CD14-positive monocyte (primary cell): Measurements from ENCODE around the gene TTLL10. TPM values are rescaled to one million over a fixed set of nuclear protein-coding genes. Genes with fewer than 3 reads are reported as not detected.
A peak's percentile ranks its signal among the peaks of the same experiment; 100 is the strongest.

Experiments used
- DNase-seq, 3 donors: peaks; one replicate each; pipeline ENCODE4 v3.0.0-alpha.2; 2011 to 2022
- H2AFZ ChIP-seq: 2 replicates; pipeline ENCODE4 v1.6.0; 2012; ENCODE audit warnings: mild to moderate bottlenecking, low read depth, low read length, inconsistent platforms; ENCODE audit not compliant: insufficient read depth, poor library complexity, severe bottlenecking
- H3K27ac ChIP-seq, 2 donors: 1 replicate in 1 of 2; 2 replicates in 1 of 2; pipeline ENCODE4 v1.5.1; 2012 to 2013; ENCODE audit warnings: low read length in 2 of 2, control low read depth in 1 of 2, inconsistent platforms in 1 of 2, low read depth in 1 of 2, mild to moderate bottlenecking in 1 of 2
- H3K27me3 ChIP-seq, 2 donors: one replicate each; pipeline versions ENCODE4 v1.6.0 to v1.6.1; 2011 to 2013; ENCODE audit warnings: low read length in 2 of 2; ENCODE audit not compliant: control insufficient read depth in 2 of 2, insufficient read depth in 2 of 2
- H3K36me3 ChIP-seq, 2 donors: replicated peaks in 1 of 2; 1 replicate in 1 of 2; 2 replicates in 1 of 2; pipeline versions ENCODE4 v1.5.1 to v1.6.1; 2012 to 2013; ENCODE audit warnings: low read length in 2 of 2, control low read depth in 1 of 2, inconsistent platforms in 1 of 2, mild to moderate bottlenecking in 1 of 2; ENCODE audit not compliant: insufficient read depth in 2 of 2, control insufficient read depth in 1 of 2
- H3K4me1 ChIP-seq, 2 donors: 1 replicate in 1 of 2; 2 replicates in 1 of 2; pipeline versions ENCODE4 v1.5.1 to v1.6.1; 2012 to 2013; ENCODE audit warnings: low read length in 2 of 2, control low read depth in 1 of 2, inconsistent platforms in 1 of 2, mild to moderate bottlenecking in 1 of 2, moderate library complexity in 1 of 2; ENCODE audit not compliant: insufficient read depth in 2 of 2, control insufficient read depth in 1 of 2
- H3K4me2 ChIP-seq: replicated peaks from 2 replicates; pipeline ENCODE3; 2012; ENCODE audit warnings: low read length, moderate library complexity, mild to moderate bottlenecking; ENCODE audit not compliant: poor library complexity, severe bottlenecking; ENCODE audit errors: extremely low read depth
- H3K4me3 ChIP-seq, 3 experiments: fragments of 200-600 bp in 1 of 3; sonication (generic) in 1 of 3; replicated peaks in 1 of 3; 1 replicate in 2 of 3; 2 replicates in 1 of 3; pipeline ENCODE4 v1.5.1; 2011 to 2013; ENCODE audit warnings: low read length in 3 of 3, mild to moderate bottlenecking in 3 of 3, control low read depth in 2 of 3, low read depth in 2 of 3, inconsistent platforms in 1 of 3, moderate library complexity in 1 of 3
- H3K79me2 ChIP-seq: 2 replicates; pipeline ENCODE4 v1.6.0; 2012; ENCODE audit warnings: mild to moderate bottlenecking, control low read depth, inconsistent platforms, low read length, moderate library complexity; ENCODE audit not compliant: insufficient read depth
- H3K9ac ChIP-seq: 2 replicates; pipeline ENCODE4 v1.6.0; 2017; ENCODE audit warnings: low read length, mild to moderate bottlenecking; ENCODE audit not compliant: insufficient read depth, poor library complexity, severe bottlenecking
- H3K9me3 ChIP-seq, 2 donors: replicated peaks in 1 of 2; 1 replicate in 1 of 2; 2 replicates in 1 of 2; pipeline versions ENCODE4 v1.5.1 to v1.6.1; 2012 to 2013; ENCODE audit warnings: low read length in 2 of 2, control low read depth in 1 of 2; ENCODE audit not compliant: control insufficient read depth in 1 of 2, insufficient read depth in 1 of 2
- H4K20me1 ChIP-seq: 2 replicates; pipeline ENCODE4 v1.6.0; 2012; ENCODE audit warnings: mild to moderate bottlenecking, low read length, control low read depth, moderate library complexity; ENCODE audit not compliant: insufficient read depth
- H3K27ac Mint-ChIP-seq, 7 donors: one replicate each; pipeline ENCODE4 v1.8.0; 2020; ENCODE audit warnings: mild to moderate bottlenecking in 7 of 7, mixed read lengths in 7 of 7, moderate library complexity in 6 of 7, inconsistent platforms in 2 of 7
- H3K27me3 Mint-ChIP-seq, 3 donors: one replicate each; pipeline ENCODE4 v1.8.0; 2021 to 2022; ENCODE audit warnings: low read depth in 3 of 3, mild to moderate bottlenecking in 3 of 3, mixed read lengths in 3 of 3, moderate library complexity in 3 of 3, inconsistent platforms in 1 of 3
- H3K36me3 Mint-ChIP-seq, 2 donors: one replicate each; pipeline ENCODE4 v1.8.0; 2020; ENCODE audit warnings: mixed read lengths in 2 of 2, inconsistent platforms in 1 of 2, mild to moderate bottlenecking in 1 of 2
- H3K4me1 Mint-ChIP-seq: one replicate; pipeline ENCODE4 v1.8.0; 2020; ENCODE audit warnings: mild to moderate bottlenecking, mixed read lengths
- H3K4me3 Mint-ChIP-seq, 2 donors: one replicate each; pipeline ENCODE4 v1.8.0; 2020; ENCODE audit warnings: mild to moderate bottlenecking in 2 of 2, mixed read lengths in 2 of 2, moderate library complexity in 1 of 2
- H3K9me3 Mint-ChIP-seq, 7 donors: one replicate each; pipeline ENCODE4 v1.8.0; 2020 to 2022; ENCODE audit warnings: mixed read lengths in 7 of 7, mild to moderate bottlenecking in 6 of 7, moderate library complexity in 6 of 7, inconsistent platforms in 2 of 7
- WGBS: methylation state at CpG from one replicate; pipeline ENCODE4 v1.1.5; 2013; ENCODE audit warnings: missing lambda C conversion rate; ENCODE audit not compliant: insufficient coverage; 5-methylcytosine and 5-hydroxymethylcytosine counted together
- intact Hi-C, 2 donors: fragments of 100-400 bp; cut with micrococcal nuclease; formaldehyde crosslinking; loops; one replicate each; pipeline versions ENCODE4 v1.15.0 to v1.15.1; 2023
- polyA plus RNA-seq, 3 donors: library from polyadenylated mRNA; depleted of rRNA in 1 of 3; unstranded in 2 of 3; stranded (reverse) in 1 of 3; fragments of 300-500 nt in 2 of 3; fragments of >200 nt in 1 of 3; fragmentation: Illumina TruSeq in 2 of 3; gene quantifications; 1 replicate in 2 of 3; 2 replicates in 1 of 3; pipeline ENCODE4 v1.2.3, GENCODE V29; 2012 to 2021
- TF ChIP-seq, protein P1 (sequence below): fragments of 200-600 bp; IDR thresholded peaks from one replicate; pipeline ENCODE4 v1.8.0; 2022; ENCODE audit warnings: antibody characterized with exemption, mild to moderate bottlenecking

Gene TTLL10
- polyA plus RNA-seq, 3 donors: 0.06 TPM; not detected in 2

DNA sequence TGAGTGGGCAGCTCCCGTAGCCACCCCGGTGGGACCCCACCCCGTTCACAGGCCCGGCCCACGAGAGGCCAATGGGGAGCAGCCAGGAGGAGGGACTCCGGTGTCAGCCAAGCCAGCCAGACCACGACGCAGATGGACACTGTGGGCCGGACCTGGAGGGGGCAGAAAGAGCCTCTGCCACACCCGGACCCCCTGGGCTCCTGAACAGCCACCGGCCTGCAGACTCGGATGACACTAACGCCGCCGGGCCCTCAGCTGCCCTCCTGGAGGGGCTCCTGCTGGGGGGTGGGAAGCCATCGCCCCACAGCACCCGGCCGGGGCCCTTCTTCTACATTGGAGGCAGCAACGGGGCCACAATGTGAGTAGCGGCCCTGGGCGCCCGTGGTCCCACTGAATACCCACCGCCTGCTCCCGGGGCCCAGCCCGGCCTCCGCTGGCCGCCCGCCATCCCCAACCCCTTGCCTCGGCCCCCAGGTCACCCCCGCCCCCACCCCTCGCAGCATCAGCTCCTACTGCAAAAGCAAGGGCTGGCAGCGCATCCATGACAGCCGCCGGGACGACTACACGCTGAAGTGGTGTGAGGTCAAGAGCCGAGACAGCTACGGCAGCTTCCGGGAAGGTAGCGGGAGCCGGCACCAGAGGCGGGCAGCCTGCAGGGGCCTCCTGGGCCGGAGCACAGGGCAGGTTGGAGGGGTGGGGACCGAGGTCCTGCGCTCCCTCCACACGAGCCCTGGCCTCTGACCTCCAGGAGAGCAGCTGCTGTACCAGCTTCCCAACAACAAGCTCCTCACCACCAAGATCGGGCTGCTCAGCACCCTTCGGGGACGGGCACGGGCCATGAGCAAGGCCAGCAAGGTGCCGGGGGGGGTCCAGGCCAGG, 6.5 kb downstream of the TTLL10 start:
- no peak overlapping the region for H3K4me2 ChIP-seq
- H3K36me3 ChIP-seq: no peaks in the 10 kb centered on the region
- H3K9ac ChIP-seq: no peak overlapping the region
- TF ChIP-seq, protein P1, sequence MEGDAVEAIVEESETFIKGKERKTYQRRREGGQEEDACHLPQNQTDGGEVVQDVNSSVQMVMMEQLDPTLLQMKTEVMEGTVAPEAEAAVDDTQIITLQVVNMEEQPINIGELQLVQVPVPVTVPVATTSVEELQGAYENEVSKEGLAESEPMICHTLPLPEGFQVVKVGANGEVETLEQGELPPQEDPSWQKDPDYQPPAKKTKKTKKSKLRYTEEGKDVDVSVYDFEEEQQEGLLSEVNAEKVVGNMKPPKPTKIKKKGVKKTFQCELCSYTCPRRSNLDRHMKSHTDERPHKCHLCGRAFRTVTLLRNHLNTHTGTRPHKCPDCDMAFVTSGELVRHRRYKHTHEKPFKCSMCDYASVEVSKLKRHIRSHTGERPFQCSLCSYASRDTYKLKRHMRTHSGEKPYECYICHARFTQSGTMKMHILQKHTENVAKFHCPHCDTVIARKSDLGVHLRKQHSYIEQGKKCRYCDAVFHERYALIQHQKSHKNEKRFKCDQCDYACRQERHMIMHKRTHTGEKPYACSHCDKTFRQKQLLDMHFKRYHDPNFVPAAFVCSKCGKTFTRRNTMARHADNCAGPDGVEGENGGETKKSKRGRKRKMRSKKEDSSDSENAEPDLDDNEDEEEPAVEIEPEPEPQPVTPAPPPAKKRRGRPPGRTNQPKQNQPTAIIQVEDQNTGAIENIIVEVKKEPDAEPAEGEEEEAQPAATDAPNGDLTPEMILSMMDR: no peak
- H3K79me2 ChIP-seq: no peaks in the 10 kb centered on the region
- peaks cover 0 to 13% of the 10 kb centered on the region in 2 donors for H3K27me3 ChIP-seq
- 94% methylated on average over 24 of the region's 51 CpGs for WGBS
- DNase-seq: no peak
- H3K27ac ChIP-seq: no peak overlapping the region
- intact Hi-C loops: no loop called here
- Mint-ChIP-seq H3K9me3 (peaks cover 3 to 7% (median 5%) of the 10 kb centered on the region in 7 donors), H3K4me3 (peak overlapping the region in 1 of 2 donors; percentile 9), H3K4me1 (no peaks in the 10 kb centered on the region), H3K27ac (no peak overlapping the region), H3K36me3 (no peaks in the 10 kb centered on the region), H3K27me3 (peaks cover 10 to 32% (median 11%) of the 10 kb centered on the region in 3 donors)
- peaks cover 0 to 2% of the 10 kb centered on the region in 2 donors for H3K4me1 ChIP-seq
- no peaks in the 10 kb centered on the region for H4K20me1 ChIP-seq
- H3K4me3 ChIP-seq: no peak overlapping the region
- peaks cover 0 to 6% of the 10 kb centered on the region in 2 donors for H3K9me3 ChIP-seq
- H2AFZ ChIP-seq: no peak overlapping the region

DNA sequence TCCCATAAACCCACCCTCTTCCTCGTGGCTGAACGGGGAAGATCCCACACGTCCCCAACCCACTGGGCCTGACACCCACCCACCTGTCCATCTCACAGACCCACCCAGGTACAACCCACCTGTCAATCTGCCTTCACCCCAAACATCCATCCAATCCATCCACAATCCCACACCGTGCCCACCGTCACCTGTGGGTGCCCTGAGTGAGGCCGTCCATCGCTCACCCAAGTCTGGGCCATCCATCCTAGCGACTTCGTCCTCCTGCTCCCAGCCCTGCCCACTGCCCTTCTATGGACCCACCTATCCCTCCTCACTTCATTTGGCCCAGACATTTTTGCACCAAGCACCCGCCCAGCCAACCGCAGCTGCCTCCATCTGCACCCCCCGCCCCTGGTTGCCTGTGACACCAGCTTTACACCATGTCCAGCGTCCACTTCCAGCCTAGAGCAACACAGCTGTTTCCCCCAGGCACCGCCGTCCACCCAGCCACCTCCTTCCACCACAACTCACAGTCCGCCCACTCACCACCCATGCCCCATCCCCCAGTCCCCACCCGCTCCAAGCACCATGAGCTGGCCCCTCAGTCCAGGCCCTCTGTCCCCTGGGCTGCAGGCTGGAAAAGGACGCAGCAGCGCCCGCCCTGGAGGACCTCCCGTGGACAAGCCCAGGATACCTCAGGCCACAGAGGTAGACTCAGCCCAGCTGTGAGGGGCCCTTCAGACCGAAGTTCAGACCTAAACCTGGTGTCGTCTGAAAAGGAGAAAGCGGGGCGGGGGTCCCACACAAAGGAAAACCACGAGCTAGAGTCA, 7.7 kb downstream of the TTLL10 start:
- H3K36me3 Mint-ChIP-seq: no peaks in the 10 kb centered on the region
- 91% methylated on average over 25 of the region's 26 CpGs for WGBS
- Histone ChIP-seq H3K36me3 (no peaks in the 10 kb centered on the region), H2AFZ (no peak overlapping the region), H3K4me3 (no peak overlapping the region), H3K9me3 (no peaks in the 10 kb centered on the region), H3K9ac (no peak overlapping the region), H3K4me2 (no peak overlapping the region), H3K27ac (no peak overlapping the region), H4K20me1 (no peaks in the 10 kb centered on the region), H3K79me2 (no peaks in the 10 kb centered on the region), H3K4me1 (peaks cover 0 to 2% of the 10 kb centered on the region in 2 donors), H3K27me3 (peaks cover 0 to 4% of the 10 kb centered on the region in 2 donors)
- no peak overlapping the region for H3K4me3 Mint-ChIP-seq
- H3K27me3 Mint-ChIP-seq: peaks cover 1 to 21% (median 3%) of the 10 kb centered on the region in 3 donors
- no peak for DNase-seq
- no peaks in the 10 kb centered on the region for H3K4me1 Mint-ChIP-seq
- intact Hi-C loops: no loop called here
- H3K9me3 Mint-ChIP-seq: peaks cover 0 to 2% (median 0%) of the 10 kb centered on the region in 7 donors
- TF ChIP-seq, protein P1: no peak
- H3K27ac Mint-ChIP-seq: peak overlapping the region in 1 of 7 donors; percentile 15
